Left cardiac atrium (tissue), 4 donors: ENCODE data around the gene CACNA2D3. TPM values are rescaled to one million over a fixed set of nuclear protein-coding genes. Genes with fewer than 3 reads are reported as not detected.

Experiments used
- ATAC-seq, 2 donors: fragments of 200-7000 bp; cut with Tn5 transposase; one replicate each; pipeline ENCODE4 v1.9.1; 2020; ENCODE audit warnings: mild to moderate bottlenecking in 2 of 2, moderate library complexity in 2 of 2
- DNase-seq: peaks from one replicate; pipeline ENCODE4 v3.0.0-alpha.2; 2020
- intact Hi-C, 2 donors: fragments of 100-400 bp; cut with DNase I; formaldehyde crosslinking; loops; one replicate each; pipeline versions ENCODE4 v1.14.1 to v1.15.1; 2022 to 2023
- total RNA-seq, 2 donors: library from RNA; stranded (reverse); fragmentation: NEBNext Ultra II Directional; extraction: Animal tissue kit (Norgen Biotek cat#: 25700); gene quantifications; one replicate each; pipeline ENCODE4 v1.2.1, GENCODE V29; 2021
- donor health status: DM: no; HTN: yes; CAD: no.
- donor health status: DM: no; HTN: yes; CAD: no; lungs with severe emphysema.
- donor health status: DM: yes; HTN: yes; CAD: no.
- donor health status: Dilated cardiomyopathy.

The CACNA2D3 gene
- total RNA-seq, 2 donors from 2014 or later = 17.3 to 24.2 TPM

DNA sequence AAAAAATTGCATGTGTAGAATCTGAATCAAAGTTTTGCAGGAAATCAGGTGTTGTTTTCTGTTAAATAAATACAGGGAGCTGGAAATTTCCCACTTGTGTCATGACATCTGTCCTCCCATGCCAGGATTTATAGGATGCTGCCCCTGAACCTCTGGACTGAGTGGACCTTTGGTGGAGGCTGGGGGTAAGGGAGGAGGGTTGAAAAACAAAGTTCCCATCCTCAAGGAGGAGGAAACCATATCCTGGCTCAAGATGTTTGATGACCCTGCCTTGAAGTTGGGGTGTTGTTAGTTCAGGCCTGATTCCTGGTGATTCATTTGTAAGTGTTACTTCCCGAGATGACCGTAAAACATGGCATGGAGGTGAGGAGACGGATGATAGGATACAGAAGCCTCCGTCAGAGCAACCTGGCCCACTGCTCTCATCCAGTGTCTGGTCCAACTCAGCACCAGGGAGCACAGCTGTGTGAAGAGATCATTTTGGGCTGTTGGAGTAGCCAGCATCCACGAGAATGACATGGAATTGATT, 223.6 kb downstream of the CACNA2D3 start:
- DNase-seq (no peak), ATAC-seq (no peak)
- intact Hi-C loops = no loop called here

DNA sequence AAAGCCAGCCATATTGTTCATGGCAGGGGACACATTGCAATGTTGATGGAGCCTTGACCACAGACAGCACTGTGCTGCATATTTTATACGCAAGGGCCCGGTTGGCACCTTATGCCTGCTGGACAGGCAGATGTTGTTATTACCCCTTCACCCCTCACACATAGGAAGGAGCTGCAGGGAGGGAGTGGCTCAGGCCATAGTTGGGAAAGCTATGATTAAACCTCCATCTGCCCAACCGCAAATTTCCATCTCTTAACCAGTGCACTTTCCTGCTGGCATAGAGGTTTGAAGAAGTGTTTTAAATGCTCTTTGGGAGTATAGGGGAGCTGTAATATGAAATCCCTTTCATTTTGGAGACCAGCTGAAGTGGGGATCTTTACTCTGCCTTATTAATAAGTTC, 224.7 kb downstream of the CACNA2D3 start:
- no peak for ATAC-seq
- intact Hi-C loops = no loop called here
- no peak for DNase-seq

DNA sequence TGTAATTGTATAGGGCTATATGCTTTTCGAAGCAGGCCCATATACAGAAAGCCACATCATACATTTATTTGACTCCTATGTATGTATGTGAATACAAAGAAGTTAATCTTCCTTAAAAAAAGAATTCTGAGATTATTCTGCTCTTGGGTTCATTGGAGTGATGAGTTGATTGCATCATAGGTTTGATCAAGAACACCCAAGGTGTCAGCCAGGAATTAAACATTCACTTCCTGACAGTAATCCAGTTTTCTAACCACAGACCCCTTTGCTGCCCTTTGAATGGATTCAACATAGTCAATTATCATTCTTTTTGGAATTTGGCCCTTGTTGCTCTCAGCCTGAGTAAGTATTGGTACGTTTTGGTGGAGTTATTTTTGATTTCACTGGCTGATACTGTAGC, 225.6 kb downstream of the CACNA2D3 start:
- no peak for DNase-seq
- intact Hi-C loops = no loop called here
- ATAC-seq = no peak

DNA sequence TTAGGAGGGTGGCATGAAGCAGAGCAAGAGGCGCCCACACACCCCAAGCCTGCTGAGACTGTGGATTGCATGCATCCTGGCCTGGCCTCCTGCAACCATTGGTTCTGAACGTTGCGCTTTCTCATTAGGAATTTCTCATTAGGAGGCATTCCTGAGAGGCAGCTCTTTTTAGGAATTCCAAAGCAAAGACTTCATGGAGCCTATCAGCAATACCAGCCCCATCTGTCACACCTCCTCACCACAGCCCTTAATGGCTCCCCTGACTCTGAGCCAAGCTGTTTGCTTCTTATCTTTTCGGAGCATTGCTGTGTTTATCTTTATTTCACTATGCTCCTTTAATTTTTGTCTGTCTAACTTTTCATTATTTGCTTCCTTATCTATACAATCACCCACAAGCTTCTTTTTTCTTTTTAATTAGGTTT, 226.9 kb downstream of the CACNA2D3 start:
- DNase-seq (no peak), ATAC-seq (peak in 1 of 2 donors; percentile 48)
- intact Hi-C loops = no loop called here

DNA sequence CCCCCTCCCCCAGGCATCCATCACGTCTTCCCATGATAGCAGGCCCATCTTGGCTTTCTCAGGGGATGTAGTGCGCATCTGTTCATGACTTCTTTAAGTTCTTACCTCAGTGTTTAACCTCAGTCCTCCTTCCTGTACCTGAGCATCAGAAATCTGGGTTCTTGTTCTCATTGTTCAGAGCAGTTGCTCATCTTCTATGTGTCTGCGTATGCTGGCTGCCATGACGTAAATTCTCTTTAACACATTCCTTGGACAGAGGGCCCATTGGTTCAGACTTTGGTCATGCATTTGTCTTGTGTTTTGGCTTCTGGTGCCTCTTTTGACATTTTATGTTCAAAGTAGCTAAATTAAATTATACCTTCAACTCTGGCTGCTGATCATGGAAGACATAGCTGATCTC, 227.3 kb downstream of the CACNA2D3 start:
- no peak for DNase-seq
- ATAC-seq = no peak
- intact Hi-C loops = no loop called here

DNA sequence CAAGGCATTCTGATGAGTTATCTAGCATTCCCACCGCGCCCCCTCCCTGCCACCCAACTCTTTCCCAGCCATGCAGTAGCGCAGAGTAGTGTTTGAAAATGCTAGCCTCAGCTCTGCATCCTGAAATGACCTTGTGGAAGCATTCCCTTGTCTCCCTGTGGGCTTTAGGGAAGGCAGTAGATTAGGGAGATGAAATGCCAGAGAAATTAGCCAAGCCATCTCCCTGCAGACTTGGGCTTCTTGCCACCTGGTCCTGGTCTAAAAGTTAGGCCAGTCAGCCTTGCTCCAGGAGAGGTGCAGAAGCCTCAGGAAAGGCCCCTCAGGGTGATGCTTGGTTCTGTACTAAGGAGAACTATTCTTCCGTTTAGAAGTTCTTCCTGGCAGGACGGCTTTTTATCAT, 231.2 kb downstream of the CACNA2D3 start:
- intact Hi-C loops = no loop called here
- DNase-seq (no peak), ATAC-seq (peak; percentile 38 to 42)

DNA sequence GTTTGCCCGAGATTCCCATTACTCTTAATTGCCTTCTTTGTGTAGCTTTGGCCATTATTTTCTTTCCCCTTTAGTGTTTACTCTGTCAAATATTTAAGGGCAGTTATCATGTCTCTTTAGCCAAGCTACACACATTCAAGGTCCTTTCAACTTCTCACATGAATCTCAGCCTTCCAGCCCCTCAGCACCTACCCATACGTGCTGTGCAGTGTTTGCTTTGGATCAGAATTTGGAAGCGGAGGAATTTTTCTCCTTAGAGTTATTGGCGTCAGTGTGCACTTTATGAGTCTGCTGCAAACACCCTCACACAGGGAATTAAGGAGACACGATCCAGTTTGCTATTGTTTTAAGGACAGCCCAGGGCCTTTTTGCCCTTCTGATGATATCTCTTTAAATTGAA, 231.6 kb downstream of the CACNA2D3 start:
- intact Hi-C loops = no loop called here
- DNase-seq = no peak
- ATAC-seq = peak in 1 of 2 donors; percentile 38

DNA sequence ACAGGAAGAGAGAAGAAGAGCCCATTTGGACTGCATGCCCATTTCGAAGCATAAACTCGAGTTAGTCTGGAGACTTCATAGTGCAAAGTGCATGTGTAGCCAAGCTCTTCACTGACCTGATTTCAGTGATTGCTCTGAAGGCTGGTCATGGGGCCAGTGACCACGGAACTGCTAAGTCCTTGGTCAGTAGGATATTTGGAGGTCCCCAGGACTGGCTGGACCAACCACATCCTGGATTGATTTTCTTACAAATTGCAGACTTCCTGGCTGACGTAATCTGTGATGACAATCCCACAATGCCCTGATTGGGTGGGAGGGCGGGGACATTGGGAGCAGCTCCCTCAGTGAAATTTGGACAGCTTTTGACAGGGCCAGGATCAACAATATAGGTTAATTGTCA, 233.4 kb downstream of the CACNA2D3 start:
- intact Hi-C loops = loop anchor here in 1 of 2 donors (5.0 kb wide), 2 partner anchors 73 to 143 kb away; no protein-coding TSS in a partner anchor
- no peak for DNase-seq
- ATAC-seq = no peak

DNA sequence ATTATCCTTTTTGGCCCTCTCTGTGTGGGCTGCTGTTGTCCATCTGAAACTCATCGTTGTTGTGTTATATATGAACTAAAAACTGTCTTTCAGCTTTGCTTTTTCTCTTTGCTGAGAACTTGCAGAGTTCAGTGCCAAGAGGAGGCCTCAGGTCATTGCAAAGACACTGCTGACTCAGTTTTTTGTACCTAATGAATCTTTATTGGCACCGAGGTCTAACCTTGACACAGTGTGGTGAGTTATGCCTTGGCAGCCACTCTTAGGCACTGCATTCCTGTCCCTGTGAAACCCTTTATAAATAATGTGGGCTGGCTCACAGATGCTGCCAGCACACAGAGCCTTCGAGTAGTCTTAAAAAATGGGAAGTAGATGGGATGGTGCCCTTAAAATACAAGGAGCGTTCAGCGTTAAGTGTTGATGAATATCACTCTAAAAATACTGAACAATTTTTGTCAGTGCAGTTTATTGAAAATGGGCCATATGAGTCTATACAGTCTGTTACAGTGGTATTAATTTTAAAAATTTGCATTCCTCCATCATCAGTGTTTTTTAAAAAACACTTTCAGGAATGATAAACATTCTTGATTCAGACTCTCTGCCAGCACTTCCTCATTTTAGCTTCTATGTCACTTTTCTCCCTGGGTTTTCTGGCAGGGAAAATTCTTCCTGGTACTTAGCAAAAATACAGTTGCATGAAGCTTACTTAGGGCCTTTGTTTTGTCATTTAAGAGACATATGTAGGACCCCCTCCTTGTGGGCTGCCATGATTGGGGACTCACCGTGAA, 234.1 kb downstream of the CACNA2D3 start:
- DNase-seq = peak; percentile 42
- ATAC-seq = peak; percentile 79 to 82
- intact Hi-C loops = loop anchor here in 1 of 2 donors (5.0 kb wide), 2 partner anchors 74 to 144 kb away; no protein-coding TSS in a partner anchor

DNA sequence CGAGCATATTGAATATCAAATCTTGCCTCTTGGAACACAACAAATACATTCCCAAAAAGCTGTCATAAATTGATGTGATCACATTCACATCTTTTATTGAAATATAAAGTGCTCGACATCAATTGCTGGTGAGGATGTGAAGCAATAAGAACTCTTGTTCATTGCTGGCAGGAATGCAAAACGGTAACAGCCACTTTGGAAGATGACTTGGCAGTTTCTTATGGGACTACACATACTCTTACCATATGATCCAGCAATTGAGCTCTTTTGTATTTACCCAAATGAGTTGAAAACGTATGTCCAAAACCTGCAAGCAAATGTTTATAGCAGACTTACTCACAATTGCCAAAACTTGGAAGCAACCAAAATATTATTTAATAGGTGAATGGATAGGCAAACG, 234.9 kb downstream of the CACNA2D3 start:
- intact Hi-C loops = loop anchor here in 1 of 2 donors (5.0 kb wide), 2 partner anchors 75 to 145 kb away; no protein-coding TSS in a partner anchor
- DNase-seq (no peak), ATAC-seq (no peak)

DNA sequence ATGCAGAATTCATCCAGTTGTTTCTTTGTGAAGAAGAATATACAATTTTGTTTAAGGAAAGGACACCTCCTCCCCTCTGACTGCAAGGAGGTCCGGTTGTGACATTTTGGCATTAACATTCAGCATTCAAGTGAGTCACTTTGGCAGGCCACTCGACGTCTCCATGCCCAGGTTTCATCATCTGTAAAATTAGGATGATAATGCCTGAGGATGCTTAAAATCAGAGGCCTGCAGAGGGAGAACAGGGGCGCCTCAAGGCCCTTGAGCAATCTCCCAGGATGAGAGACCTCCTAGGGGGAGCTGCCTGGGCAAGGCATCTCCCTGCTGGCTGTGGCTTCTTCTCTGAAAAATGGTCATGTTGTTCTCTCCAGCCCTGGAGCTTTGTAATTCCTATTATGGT, 236.0 kb downstream of the CACNA2D3 start:
- intact Hi-C loops = loop anchor here in 1 of 2 donors (5.0 kb wide), 2 partner anchors 76 to 146 kb away; no protein-coding TSS in a partner anchor
- DNase-seq (peak; percentile 33), ATAC-seq (peak in 1 of 2 donors; percentile 24)

DNA sequence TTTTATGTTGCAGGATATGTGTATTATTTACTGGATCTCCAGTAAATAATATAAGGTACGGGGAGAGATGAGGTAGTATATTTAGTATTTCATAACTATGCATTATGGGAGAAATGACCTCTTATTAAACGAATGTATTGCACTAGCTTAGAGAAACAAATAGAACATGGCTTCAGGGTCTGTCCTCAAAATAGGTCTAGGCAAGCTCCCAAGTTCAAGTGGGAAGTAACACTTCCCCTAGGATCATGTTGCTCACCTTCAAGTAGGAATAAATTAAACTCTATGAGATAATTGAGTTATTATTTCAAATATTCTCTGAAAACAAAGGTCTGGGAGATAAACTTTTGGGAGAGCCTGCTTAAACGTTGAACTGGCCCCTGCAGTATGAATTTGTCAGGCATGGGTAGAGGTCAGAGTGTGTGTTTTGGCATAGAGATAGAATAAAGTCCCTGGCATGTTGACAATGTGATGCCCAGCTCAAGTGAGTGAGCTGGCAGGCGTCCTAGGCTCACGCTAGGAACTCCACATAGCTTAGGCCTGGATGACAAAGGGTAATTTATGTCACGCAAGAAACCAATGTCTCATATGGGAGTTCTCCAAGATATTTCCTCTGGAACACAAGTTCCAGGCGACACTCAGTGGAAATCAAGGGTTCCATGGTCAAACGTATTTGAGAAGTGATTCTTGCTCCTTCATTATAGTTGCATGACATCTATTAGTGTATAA, 236.8 kb downstream of the CACNA2D3 start:
- DNase-seq (peak; percentile 70), ATAC-seq (peak; percentile 59 to 76)
- intact Hi-C loops = loop anchor here in 1 of 2 donors (5.0 kb wide), 2 partner anchors 77 to 147 kb away; no protein-coding TSS in a partner anchor

DNA sequence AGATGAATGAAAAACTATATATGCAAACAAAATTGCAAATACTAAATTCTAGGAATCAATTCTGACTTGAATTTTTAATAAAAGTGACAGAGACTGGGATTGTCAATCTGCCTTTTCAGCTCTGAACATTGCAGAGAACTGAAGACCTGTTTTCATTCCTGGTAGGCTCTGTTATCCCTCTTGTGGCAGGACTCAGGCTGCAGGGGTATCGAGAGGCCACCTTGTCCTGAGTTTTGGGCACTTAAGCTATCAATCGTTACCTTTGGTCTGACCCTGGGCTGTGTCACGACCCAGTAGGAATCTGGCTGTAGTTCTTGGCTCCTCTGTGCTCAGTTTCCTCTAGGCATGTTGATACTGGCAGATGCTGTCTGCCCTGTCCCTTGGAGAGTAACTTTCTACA, 238.0 kb downstream of the CACNA2D3 start:
- intact Hi-C loops = no loop called here
- DNase-seq (no peak), ATAC-seq (no peak)

DNA sequence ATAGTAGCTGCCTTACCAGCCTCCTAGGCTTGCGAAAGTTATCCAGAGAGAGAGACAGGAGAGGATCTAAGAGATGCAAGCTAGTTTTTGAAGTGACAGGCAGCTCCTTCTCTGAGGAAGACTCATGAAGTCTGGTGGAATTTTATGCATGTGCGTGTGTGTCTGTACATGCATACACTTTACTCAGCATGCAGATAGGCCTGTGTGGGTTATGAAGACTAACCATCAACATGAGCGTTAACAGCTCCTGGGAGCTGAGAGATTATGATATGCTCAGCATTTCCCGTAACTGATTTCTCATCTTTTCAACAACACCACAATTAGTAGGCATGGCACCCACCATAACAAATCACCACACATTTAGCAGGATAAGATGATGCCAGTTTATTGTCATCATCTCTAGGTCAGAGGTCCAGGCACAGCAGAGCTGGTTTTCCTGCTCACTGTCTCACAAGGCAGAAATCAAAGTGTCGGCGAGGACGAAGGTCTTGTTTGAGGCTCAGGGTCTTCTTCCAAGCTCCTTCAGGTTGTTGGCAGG, 239.5 kb downstream of the CACNA2D3 start:
- peak; percentile 65 to 70 for ATAC-seq
- intact Hi-C loops = no loop called here
- no peak for DNase-seq

DNA sequence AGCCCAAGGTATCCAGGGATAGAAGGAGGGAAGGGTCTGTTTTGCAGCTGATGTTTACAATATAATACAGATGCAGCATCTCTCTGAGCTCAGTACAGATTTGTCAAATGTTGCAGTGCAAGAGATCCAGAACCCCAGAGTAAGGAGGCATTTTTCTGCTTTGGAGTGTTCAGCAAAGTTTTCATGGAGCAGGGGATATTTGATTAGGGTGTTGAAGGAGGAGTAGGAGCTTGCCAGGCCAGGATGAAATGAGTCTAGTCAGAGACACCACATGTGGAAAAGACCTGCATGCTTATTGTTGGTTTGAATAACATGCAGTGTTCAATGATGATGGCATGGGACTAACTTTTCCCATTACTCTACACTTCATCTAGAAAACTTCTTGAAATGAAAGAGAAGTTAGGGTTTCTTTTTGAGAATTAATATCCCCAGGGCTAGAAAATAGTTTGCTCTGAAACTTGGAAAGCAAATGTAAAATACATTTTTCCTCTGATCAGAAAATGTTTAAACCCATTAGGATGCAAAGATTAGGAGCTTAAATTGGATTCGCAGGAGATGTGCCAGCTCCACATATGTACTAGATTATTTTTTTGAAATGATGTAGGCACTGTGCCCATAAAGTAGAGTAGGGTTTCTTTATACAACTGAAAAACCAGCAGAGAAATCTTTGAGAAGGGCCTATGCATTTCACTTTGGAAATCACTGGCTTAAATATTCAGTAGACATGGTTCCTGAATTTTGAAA, 243.8 kb downstream of the CACNA2D3 start:
- DNase-seq = no peak

DNA sequence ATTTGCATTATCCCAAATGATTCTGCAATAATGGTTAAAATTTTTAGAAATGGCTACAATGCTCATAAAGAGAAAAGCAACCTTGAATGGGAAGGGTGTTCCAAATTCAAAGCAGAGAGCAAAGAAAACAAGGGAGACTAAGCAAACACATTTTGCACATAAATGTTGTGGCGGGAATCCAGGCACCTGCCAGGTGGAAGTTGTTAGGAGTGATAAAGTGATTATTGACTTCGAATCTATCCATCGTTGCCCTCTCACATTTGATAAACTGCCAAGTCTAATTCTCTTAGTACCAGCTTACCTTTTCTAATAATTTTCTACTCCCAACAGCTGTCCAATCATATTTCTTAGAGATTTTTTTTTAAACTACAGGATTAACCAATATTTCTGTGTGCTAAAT, 244.5 kb downstream of the CACNA2D3 start:
- intact Hi-C loops = no loop called here
- DNase-seq (no peak), ATAC-seq (no peak)

More for the DNA sequence above, 243.8 kb downstream of the CACNA2D3 start:
- no peak for ATAC-seq
- intact Hi-C loops = no loop called here

DNA sequence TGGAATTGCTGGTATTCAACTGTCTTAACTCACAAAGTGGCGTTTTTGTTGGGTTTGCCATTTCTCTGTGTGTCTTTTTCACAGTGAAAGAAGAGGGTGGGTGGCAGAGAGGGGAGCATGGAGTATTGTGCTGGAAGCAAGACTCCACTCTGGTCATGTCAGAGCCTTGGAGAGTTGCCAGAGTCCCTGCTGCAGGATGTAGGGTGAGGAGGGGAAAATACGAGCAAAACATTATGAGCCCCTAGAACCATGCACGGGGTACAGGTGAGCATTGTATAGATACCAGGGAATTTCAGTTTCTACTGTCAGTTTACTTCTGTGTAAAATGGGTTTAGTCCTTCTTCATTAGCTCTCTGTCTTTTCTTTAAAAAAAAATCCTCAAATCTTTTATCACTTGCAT, 249.9 kb downstream of the CACNA2D3 start:
- ATAC-seq (no peak), DNase-seq (no peak)
- intact Hi-C loops = loop anchor here in 1 of 2 donors (10.0 kb wide), 1 partner anchor 227 kb away; no protein-coding TSS in a partner anchor

DNA sequence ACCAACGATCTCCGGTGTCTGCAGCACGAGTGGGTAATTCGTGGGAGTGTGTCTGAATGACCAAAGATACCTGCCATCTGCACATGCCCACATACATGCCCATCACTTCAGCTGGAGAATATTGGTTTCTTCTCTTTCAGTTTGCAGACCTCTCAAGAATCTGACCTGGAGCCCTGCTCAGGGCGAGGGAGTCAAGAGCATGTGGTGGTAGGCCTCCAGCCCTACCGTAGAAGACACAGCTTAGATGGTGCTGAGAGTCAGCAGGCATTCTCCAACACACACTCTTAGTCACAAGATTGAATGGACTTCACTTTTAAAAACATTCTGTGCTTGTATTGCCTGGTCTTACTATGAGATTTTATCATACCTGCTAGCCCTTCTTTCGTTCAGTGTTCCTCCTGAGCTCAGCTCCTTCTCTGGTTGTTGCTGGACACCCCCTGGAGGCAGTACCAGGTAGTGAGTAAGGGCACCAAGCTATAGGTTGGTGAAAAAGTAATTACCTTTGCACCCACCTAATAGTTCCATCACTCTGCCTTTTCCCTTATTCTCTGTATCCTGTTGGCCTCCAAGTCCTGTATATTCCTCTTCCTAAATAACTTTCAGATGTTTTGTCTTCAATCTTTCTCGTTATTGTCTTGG, 252.0 kb downstream of the CACNA2D3 start:
- intact Hi-C loops = loop anchor here in 1 of 2 donors (10.0 kb wide), 1 partner anchor 230 kb away; no protein-coding TSS in a partner anchor
- DNase-seq (no peak), ATAC-seq (peak in 1 of 2 donors; percentile 39)
